ENCODE results near the gene SRGAP1.
A peak's percentile ranks its signal among the peaks of the same experiment; 100 is the strongest.

The SRGAP1 gene

DNA sequence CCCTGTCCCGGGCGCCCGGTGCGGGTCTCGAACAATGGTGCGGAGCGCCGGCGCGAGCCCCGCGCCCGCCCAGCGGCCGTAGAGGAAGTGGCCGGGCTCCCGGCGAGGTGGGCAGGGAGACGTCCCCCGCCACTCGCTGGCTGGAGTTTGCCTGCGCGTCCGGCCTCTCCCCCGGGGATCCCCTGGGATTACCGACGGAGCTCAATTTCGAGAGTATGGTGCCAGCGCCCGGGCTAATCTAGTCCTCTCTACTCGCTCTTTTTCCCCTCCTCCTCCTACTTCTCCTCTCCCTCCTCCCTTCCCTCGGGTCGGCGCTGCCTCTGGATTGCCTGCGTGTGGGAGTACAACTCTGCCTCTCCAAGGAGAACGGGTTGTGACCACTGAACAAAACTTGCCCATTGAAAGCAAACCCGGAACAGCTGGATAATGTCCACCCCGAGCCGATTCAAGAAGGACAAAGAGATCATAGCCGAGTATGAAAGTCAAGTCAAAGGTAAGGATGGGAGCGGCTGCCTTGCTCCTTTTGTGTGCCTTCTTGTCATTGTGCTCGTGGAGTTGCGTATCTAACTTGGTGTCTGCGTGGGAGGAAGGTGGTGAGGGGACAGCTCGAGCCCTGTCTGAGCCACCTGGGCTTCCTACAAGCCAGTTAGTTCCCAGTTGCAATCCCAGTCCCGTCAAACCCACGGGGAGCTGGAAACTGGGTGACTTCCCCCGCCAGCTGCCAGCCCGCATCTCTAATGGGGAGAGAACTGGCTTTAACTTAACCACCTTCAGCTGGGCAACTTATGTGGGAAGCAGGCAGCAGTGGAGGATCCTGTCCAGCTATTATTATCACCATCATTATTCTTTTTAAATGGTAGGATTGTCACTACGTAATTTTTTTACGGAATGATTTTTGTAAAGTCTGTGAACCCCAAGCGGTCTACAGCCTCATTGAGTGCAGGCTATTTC is at the start of gene SRGAP1:
Gene SRGAP1, plus strand, starts transcription at position 310 of the 951 bp plus-strand sequence. Its CDS starts 117 bp downstream, at position 427.
- H3K9ac ChIP-seq (ENCODE audit: low read length): peak within 1 kb of the TSS; percentile 85

DNA sequence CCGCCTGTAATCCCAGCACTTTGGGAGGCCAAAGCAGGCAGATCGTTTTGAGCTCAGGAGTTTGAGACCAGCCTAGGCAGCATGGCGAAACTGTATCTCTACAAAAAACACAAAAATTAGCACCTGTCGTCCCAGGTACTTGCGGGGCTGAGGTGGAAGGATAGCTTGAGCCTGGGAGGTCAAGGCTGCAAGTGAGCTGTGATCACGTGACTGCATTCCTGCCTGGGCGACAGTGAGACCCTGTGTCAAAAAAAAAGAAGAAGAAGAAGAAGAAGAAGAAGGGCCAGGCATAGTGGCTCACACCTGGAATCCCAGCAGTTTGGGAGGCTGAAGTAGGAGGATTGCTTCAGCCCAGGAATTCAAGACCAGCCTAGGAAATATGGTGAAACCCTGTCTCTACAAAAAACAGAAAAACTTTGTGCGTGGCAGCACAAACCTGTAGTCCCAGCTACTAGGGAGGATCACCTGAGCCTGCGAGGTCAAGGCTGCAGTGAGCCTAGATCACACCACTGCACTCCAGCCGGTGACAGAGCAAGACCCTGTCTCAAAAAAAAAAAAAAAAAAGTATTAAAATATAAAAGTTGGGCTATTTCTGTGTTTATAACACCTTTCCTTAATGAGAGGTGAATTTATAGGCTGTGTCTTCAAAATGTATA is 49.3 kb upstream of the SRGAP1 start:
- H3K4me3 ChIP-seq (ENCODE audit: low read length): no peak overlapping the region
- H3K4me1 ChIP-seq (ENCODE audit: control insufficient read depth, insufficient read depth, low read length): no peaks in the 10 kb centered on the region
- H3K9ac ChIP-seq (ENCODE audit: low read length): no peak overlapping the region
- no peaks in the 10 kb centered on the region for H3K27me3 ChIP-seq (ENCODE audit: control insufficient read depth, insufficient read depth, low read length)
- H3K9me3 ChIP-seq (ENCODE audit: control insufficient read depth, low read length): no peaks in the 10 kb centered on the region
- no peaks in the 10 kb centered on the region for H3K36me3 ChIP-seq (ENCODE audit: control insufficient read depth, insufficient read depth, low read length)

More for the DNA sequence above, at the start of gene SRGAP1:
- H3K36me3 ChIP-seq (ENCODE audit: control insufficient read depth, insufficient read depth, low read length): no peaks in the 10 kb centered on the region
- peaks cover 7% of the 10 kb centered on the region for H3K4me1 ChIP-seq (ENCODE audit: control insufficient read depth, insufficient read depth, low read length)
- H3K27me3 ChIP-seq (ENCODE audit: control insufficient read depth, insufficient read depth, low read length): no peaks in the 10 kb centered on the region
- peak within 1 kb of the TSS; percentile 85 for H3K4me3 ChIP-seq (ENCODE audit: low read length)
- H3K9me3 ChIP-seq (ENCODE audit: control insufficient read depth, low read length): no peaks in the 10 kb centered on the region

DNA sequence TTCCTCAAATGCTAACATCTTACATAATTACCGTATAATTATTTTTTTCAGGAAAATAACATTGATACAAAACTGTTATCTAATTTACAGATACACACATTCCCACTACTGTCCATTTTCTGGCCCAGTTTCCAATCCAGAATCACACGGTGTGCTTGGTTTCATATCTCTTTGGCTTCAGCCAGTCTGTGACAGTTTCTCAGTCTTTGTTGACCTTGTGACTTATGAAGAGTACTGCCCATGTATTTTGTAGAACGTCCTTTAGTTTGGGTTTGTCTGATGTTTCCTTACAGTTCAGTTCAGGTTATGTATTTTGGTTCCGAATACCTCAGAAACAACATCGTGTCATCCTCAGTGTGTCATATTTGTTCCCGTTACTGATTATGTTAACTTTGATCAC is 48.6 kb upstream of the SRGAP1 start:
- Histone ChIP-seq H3K27me3 (ENCODE audit: control insufficient read depth, insufficient read depth, low read length) (no peaks in the 10 kb centered on the region), H3K9ac (ENCODE audit: low read length) (no peak overlapping the region)

DNA sequence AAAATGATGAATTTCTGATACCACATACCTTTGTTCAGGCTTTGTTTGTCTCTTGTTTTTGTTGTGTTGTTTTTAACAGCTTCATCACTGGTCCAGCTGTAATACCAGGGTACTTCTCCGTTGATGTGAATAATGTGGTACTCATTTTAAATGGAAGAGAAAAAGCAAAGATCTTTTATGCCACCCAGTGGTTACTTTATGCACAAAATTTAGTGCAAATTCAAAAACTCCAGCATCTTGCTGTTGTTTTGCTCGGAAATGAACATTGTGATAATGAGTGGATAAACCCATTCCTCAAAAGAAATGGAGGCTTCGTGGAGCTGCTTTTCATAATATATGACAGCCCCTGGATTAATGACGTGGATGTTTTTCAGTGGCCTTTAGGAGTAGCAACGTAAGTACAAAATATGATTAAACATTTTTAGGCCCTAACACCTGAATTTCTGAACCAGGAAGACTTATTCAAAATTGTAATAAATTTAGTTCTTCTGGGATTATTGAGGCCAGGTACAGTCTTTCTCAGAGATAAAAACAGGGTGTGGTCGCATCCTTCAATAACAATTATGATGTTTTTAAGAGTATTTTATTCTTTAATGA is 42.4 kb upstream of the SRGAP1 start:
- H3K27me3 ChIP-seq (ENCODE audit: control insufficient read depth, insufficient read depth, low read length): no peaks in the 10 kb centered on the region
- no peak overlapping the region for H3K4me3 ChIP-seq (ENCODE audit: low read length)
- H3K4me1 ChIP-seq (ENCODE audit: control insufficient read depth, insufficient read depth, low read length): peaks cover 17% of the 10 kb centered on the region
- H3K9me3 ChIP-seq (ENCODE audit: control insufficient read depth, low read length): no peaks in the 10 kb centered on the region
- no peaks in the 10 kb centered on the region for H3K36me3 ChIP-seq (ENCODE audit: control insufficient read depth, insufficient read depth, low read length)
- H3K9ac ChIP-seq (ENCODE audit: low read length): no peak overlapping the region

More for the DNA sequence above, 48.6 kb upstream of the SRGAP1 start:
- Histone ChIP-seq H3K4me3 (ENCODE audit: low read length) (no peak overlapping the region), H3K9me3 (ENCODE audit: control insufficient read depth, low read length) (no peaks in the 10 kb centered on the region), H3K4me1 (ENCODE audit: control insufficient read depth, insufficient read depth, low read length) (no peaks in the 10 kb centered on the region), H3K36me3 (ENCODE audit: control insufficient read depth, insufficient read depth, low read length) (no peaks in the 10 kb centered on the region)

- no peak overlapping the region for H3K4me3 ChIP-seq (ENCODE audit: low read length)
- no peak overlapping the region for H3K9ac ChIP-seq (ENCODE audit: low read length)
- no peaks in the 10 kb centered on the region for H3K9me3 ChIP-seq (ENCODE audit: control insufficient read depth, low read length)
- H3K4me1 ChIP-seq (ENCODE audit: control insufficient read depth, insufficient read depth, low read length): peaks cover 22% of the 10 kb centered on the region
- no peaks in the 10 kb centered on the region for H3K27me3 ChIP-seq (ENCODE audit: control insufficient read depth, insufficient read depth, low read length)
- H3K36me3 ChIP-seq (ENCODE audit: control insufficient read depth, insufficient read depth, low read length): no peaks in the 10 kb centered on the region
Observed at GRCh38 chr12:63804746-63805145, 39.8 kb upstream of the SRGAP1 start.

- Histone ChIP-seq H3K4me3 (ENCODE audit: low read length) (no peak overlapping the region), H3K9me3 (ENCODE audit: control insufficient read depth, low read length) (no peaks in the 10 kb centered on the region), H3K9ac (ENCODE audit: low read length) (no peak overlapping the region), H3K27me3 (ENCODE audit: control insufficient read depth, insufficient read depth, low read length) (no peaks in the 10 kb centered on the region), H3K4me1 (ENCODE audit: control insufficient read depth, insufficient read depth, low read length) (peaks cover 22% of the 10 kb centered on the region), H3K36me3 (ENCODE audit: control insufficient read depth, insufficient read depth, low read length) (no peaks in the 10 kb centered on the region)
Observed at GRCh38 chr12:63805704-63806672, 38.5 kb upstream of the SRGAP1 start.

DNA sequence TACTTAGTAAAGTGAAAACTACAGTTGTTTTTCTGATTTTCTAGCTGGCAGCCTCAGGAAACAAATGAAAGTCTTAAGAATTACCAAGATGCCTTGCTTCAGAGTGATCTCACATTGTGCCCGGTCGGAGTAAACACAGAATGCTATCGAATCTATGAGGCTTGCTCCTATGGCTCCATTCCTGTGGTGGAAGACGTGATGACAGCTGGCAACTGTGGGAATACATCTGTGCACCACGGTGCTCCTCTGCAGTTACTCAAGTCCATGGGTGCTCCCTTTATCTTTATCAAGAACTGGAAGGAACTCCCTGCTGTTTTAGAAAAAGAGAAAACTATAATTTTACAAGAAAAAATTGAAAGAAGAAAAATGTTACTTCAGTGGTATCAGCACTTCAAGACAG is 35.9 kb upstream of the SRGAP1 start:
- Histone ChIP-seq H3K4me1 (ENCODE audit: control insufficient read depth, insufficient read depth, low read length) (peaks cover 22% of the 10 kb centered on the region), H3K4me3 (ENCODE audit: low read length) (no peak overlapping the region), H3K27me3 (ENCODE audit: control insufficient read depth, insufficient read depth, low read length) (no peaks in the 10 kb centered on the region), H3K36me3 (ENCODE audit: control insufficient read depth, insufficient read depth, low read length) (no peaks in the 10 kb centered on the region), H3K9ac (ENCODE audit: low read length) (no peak overlapping the region), H3K9me3 (ENCODE audit: control insufficient read depth, low read length) (no peaks in the 10 kb centered on the region)

- no peak overlapping the region for H3K9ac ChIP-seq (ENCODE audit: low read length)
- no peaks in the 10 kb centered on the region for H3K36me3 ChIP-seq (ENCODE audit: control insufficient read depth, insufficient read depth, low read length)
- peaks cover 22% of the 10 kb centered on the region for H3K4me1 ChIP-seq (ENCODE audit: control insufficient read depth, insufficient read depth, low read length)
- no peaks in the 10 kb centered on the region for H3K9me3 ChIP-seq (ENCODE audit: control insufficient read depth, low read length)
- no peaks in the 10 kb centered on the region for H3K27me3 ChIP-seq (ENCODE audit: control insufficient read depth, insufficient read depth, low read length)
- no peak overlapping the region for H3K4me3 ChIP-seq (ENCODE audit: low read length)
Observed at GRCh38 chr12:63809566-63809965, 34.9 kb upstream of the SRGAP1 start.

GRCh38 chr12:63811334-63811733 is 33.2 kb upstream of the SRGAP1 start:
- Histone ChIP-seq H3K36me3 (ENCODE audit: control insufficient read depth, insufficient read depth, low read length) (no peaks in the 10 kb centered on the region), H3K4me1 (ENCODE audit: control insufficient read depth, insufficient read depth, low read length) (peaks cover 12% of the 10 kb centered on the region), H3K4me3 (ENCODE audit: low read length) (no peak overlapping the region), H3K9me3 (ENCODE audit: control insufficient read depth, low read length) (no peaks in the 10 kb centered on the region), H3K27me3 (ENCODE audit: control insufficient read depth, insufficient read depth, low read length) (no peaks in the 10 kb centered on the region), H3K9ac (ENCODE audit: low read length) (no peak overlapping the region)

- Histone ChIP-seq H3K27me3 (ENCODE audit: control insufficient read depth, insufficient read depth, low read length) (no peaks in the 10 kb centered on the region), H3K9me3 (ENCODE audit: control insufficient read depth, low read length) (no peaks in the 10 kb centered on the region), H3K36me3 (ENCODE audit: control insufficient read depth, insufficient read depth, low read length) (no peaks in the 10 kb centered on the region), H3K4me3 (ENCODE audit: low read length) (no peak overlapping the region), H3K9ac (ENCODE audit: low read length) (no peak overlapping the region), H3K4me1 (ENCODE audit: control insufficient read depth, insufficient read depth, low read length) (peaks cover 8% of the 10 kb centered on the region)
Observed at GRCh38 chr12:63811755-63812154, 32.7 kb upstream of the SRGAP1 start.

DNA sequence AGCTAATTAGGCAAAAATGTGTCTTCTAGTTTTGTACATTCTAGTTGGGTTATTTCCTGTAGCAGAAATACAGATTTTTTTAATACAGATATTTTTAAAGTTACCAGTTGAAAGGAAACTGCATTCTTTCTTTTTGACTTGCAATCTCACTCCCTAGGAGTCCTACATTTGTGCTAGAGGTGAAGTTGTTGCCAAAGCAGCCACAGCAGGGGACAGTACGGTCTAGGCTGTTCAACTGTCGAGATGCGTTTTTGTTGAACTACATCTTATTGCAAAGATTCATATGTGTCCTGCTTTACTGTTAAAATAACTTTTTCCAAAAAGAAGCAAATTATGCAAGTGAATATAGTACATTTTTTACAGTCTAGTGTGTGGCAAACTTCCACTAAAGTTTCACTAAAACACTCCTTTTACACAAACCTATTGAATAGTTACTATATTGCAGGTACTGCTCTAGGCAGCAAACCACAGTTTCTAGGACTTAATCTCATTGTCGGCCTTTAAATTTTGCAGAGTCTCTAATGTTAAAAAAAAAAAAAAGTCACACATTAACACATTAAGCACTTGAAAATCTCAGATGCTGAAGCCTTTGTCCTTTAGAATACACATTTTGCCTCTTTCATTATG is 30.2 kb upstream of the SRGAP1 start:
- Histone ChIP-seq H3K27me3 (ENCODE audit: control insufficient read depth, insufficient read depth, low read length) (no peaks in the 10 kb centered on the region), H3K9me3 (ENCODE audit: control insufficient read depth, low read length) (no peaks in the 10 kb centered on the region), H3K4me3 (ENCODE audit: low read length) (no peak overlapping the region), H3K4me1 (ENCODE audit: control insufficient read depth, insufficient read depth, low read length) (no peaks in the 10 kb centered on the region), H3K9ac (ENCODE audit: low read length) (no peak overlapping the region), H3K36me3 (ENCODE audit: control insufficient read depth, insufficient read depth, low read length) (no peaks in the 10 kb centered on the region)

Data from mucosa of stomach (tissue), 1 donor.